H1 (cell line): Measurements from ENCODE around the gene FOLR1. TPM values are rescaled to one million over a fixed set of nuclear protein-coding genes. Genes with fewer than 3 reads are reported as not detected.
A peak's percentile ranks its signal among the peaks of the same experiment; 100 is the strongest.

Experiments used
- CTCF ChIA-PET: fragments of 300-600 bp; sonication (Branson Sonifier 250); formaldehyde crosslinking; loops from one replicate; lab custom pipeline; 2021; ENCODE audit not compliant: partially characterized antibody; lab: Charles Lee
- POLR2A ChIA-PET: fragments of 300-600 bp; sonication (Branson Sonifier 250); formaldehyde crosslinking; loops from one replicate; lab custom pipeline; 2021; ENCODE audit warnings: inconsistent platforms; ENCODE audit not compliant: partially characterized antibody; lab: Charles Lee
- DNase-seq, 2 experiments: peaks; one replicate each; pipeline versions ENCODE4 v3.0.0 to v3.0.0-alpha.2; 2010 to 2022; ENCODE audit warnings: low spot score in 2 of 2, low read depth in 1 of 2, mixed read lengths in 1 of 2
- FAIRE-seq: peaks from 2 replicates; lab custom pipeline; 2011; peaks lifted over from hg19 to GRCh38; lab: Jason Lieb, UNC
- H2AFZ ChIP-seq: 2 replicates; pipeline ENCODE4 v1.8.1; 2012; ENCODE audit warnings: low read length, inconsistent platforms
- H2AK5ac ChIP-seq: 2 replicates; pipeline ENCODE4 v1.6.1; 2013; ENCODE audit warnings: low read depth, low read length
- H2BK120ac ChIP-seq: replicated peaks from 2 replicates; pipeline ENCODE3; 2013; ENCODE audit warnings: low read depth, low read length, inconsistent platforms
- H2BK12ac ChIP-seq: 2 replicates; pipeline ENCODE4 v1.6.1; 2013; ENCODE audit warnings: low read depth, low read length
- H2BK15ac ChIP-seq: 2 replicates; pipeline ENCODE4 v1.6.1; 2013; ENCODE audit warnings: low read length
- H2BK20ac ChIP-seq: 2 replicates; pipeline ENCODE4 v1.6.1; 2013; ENCODE audit warnings: low read length
- H2BK5ac ChIP-seq: 2 replicates; pipeline ENCODE4 v1.6.1; 2013; ENCODE audit warnings: low read depth, low read length
- H3K14ac ChIP-seq: 2 replicates; pipeline ENCODE4 v1.6.1; 2013; ENCODE audit warnings: inconsistent platforms; ENCODE audit not compliant: insufficient read length
- H3K18ac ChIP-seq: 2 replicates; pipeline ENCODE4 v1.6.1; 2013; ENCODE audit warnings: low read length; ENCODE audit errors: extremely low read depth
- H3K23ac ChIP-seq: 2 replicates; pipeline ENCODE4 v1.6.1; 2013; ENCODE audit warnings: inconsistent platforms; ENCODE audit not compliant: insufficient read length
- H3K23me2 ChIP-seq: 2 replicates; pipeline ENCODE4 v1.6.1; 2013; ENCODE audit warnings: low read depth, low read length
- H3K27ac ChIP-seq: 2 replicates; pipeline ENCODE4 v1.6.1; 2011; ENCODE audit warnings: low read depth, low read length, inconsistent platforms
- H3K27me3 ChIP-seq, 4 experiments: replicated peaks in 1 of 4; 1 replicate in 1 of 4; 2 replicates in 3 of 4; pipeline versions ENCODE4 v1.6.1 to v1.8.1; 2011 to 2013; ENCODE audit warnings: low read length in 3 of 4, mild to moderate bottlenecking in 3 of 4, inconsistent platforms in 2 of 4, mixed read lengths in 2 of 4, moderate library complexity in 1 of 4; ENCODE audit not compliant: control insufficient read depth in 3 of 4, insufficient read depth in 3 of 4; ENCODE audit errors: extremely low read depth in 1 of 4
- H3K36me3 ChIP-seq, 4 experiments: 2 replicates each; pipeline versions ENCODE4 v1.6.1 to v1.8.1; 2011 to 2013; ENCODE audit warnings: mild to moderate bottlenecking in 4 of 4, low read length in 3 of 4, moderate library complexity in 2 of 4, control low read depth in 1 of 4, inconsistent platforms in 1 of 4; ENCODE audit not compliant: insufficient read depth in 4 of 4, control insufficient read depth in 2 of 4
- H3K4ac ChIP-seq: replicated peaks from 2 replicates; pipeline ENCODE3; 2013; ENCODE audit warnings: low read length, low read depth, mixed read lengths, inconsistent platforms; ENCODE audit not compliant: insufficient read length
- H3K4me1 ChIP-seq, 4 experiments: replicated peaks in 1 of 4; 1 replicate in 1 of 4; 2 replicates in 3 of 4; pipeline versions ENCODE4 v1.6.1 to v1.8.1; 2011 to 2013; ENCODE audit warnings: low read length in 3 of 4, inconsistent platforms in 2 of 4, mixed read lengths in 1 of 4; ENCODE audit not compliant: insufficient read depth in 4 of 4, control insufficient read depth in 3 of 4
- H3K4me2 ChIP-seq, 2 experiments: 2 replicates each; pipeline versions ENCODE4 v1.6.1 to v1.8.1; 2011 to 2013; ENCODE audit warnings: low read depth in 2 of 2, low read length in 2 of 2, control low read depth in 1 of 2, inconsistent platforms in 1 of 2, mild to moderate bottlenecking in 1 of 2; ENCODE audit not compliant: insufficient read depth in 1 of 2
- H3K4me3 ChIP-seq, 4 experiments: fragments of 200-600, 300-600 bp in 1 of 4; sonication (generic), shearing (Covaris generic), sonication (Bioruptor Twin) in 1 of 4; 2 replicates each; pipeline versions ENCODE4 v1.5.1 to v1.8.1; 2011 to 2016; ENCODE audit warnings: low read length in 4 of 4, low read depth in 3 of 4, control low read depth in 2 of 4, inconsistent platforms in 2 of 4, mild to moderate bottlenecking in 2 of 4, mixed read lengths in 1 of 4, moderate library complexity in 1 of 4; ENCODE audit not compliant: insufficient read depth in 2 of 4; ENCODE audit errors: extremely low read depth in 1 of 4
- H3K56ac ChIP-seq: replicated peaks from 2 replicates; pipeline ENCODE3; 2013; ENCODE audit warnings: low read depth, mild to moderate bottlenecking, mixed read lengths, low read length, inconsistent platforms; ENCODE audit not compliant: insufficient read length
- H3K79me1 ChIP-seq: 2 replicates; pipeline ENCODE4 v1.6.1; 2013; ENCODE audit warnings: low read depth, low read length, control low read depth
- H3K79me2 ChIP-seq, 2 experiments: 2 replicates each; pipeline versions ENCODE4 v1.6.1 to v1.8.1; 2012 to 2013; ENCODE audit warnings: low read length in 2 of 2, mild to moderate bottlenecking in 2 of 2, inconsistent platforms in 1 of 2; ENCODE audit not compliant: insufficient read depth in 2 of 2, control insufficient read depth in 1 of 2
- H3K9ac ChIP-seq, 4 experiments: replicated peaks in 1 of 4; 1 replicate in 1 of 4; 2 replicates in 3 of 4; pipeline versions ENCODE4 v1.6.1 to v1.8.1; 2011 to 2013; ENCODE audit warnings: low read depth in 3 of 4, low read length in 3 of 4, control low read depth in 2 of 4, mild to moderate bottlenecking in 2 of 4, moderate library complexity in 2 of 4, inconsistent platforms in 1 of 4; ENCODE audit errors: extremely low read depth in 1 of 4
- H3K9me3 ChIP-seq, 2 experiments: 2 replicates each; pipeline versions ENCODE4 v1.6.1 to v1.8.1; 2012 to 2013; ENCODE audit warnings: mild to moderate bottlenecking in 2 of 2, moderate library complexity in 2 of 2, control low read depth in 1 of 2, inconsistent platforms in 1 of 2, low read depth in 1 of 2, low read length in 1 of 2, mixed read lengths in 1 of 2; ENCODE audit not compliant: insufficient read depth in 2 of 2
- H4K20me1 ChIP-seq, 2 experiments: replicated peaks in 1 of 2; 2 replicates each; pipeline versions ENCODE3 to v1.8.1; 2011 to 2013; ENCODE audit warnings: inconsistent platforms in 2 of 2, low read length in 2 of 2, mild to moderate bottlenecking in 1 of 2; ENCODE audit not compliant: insufficient read depth in 2 of 2, control insufficient read depth in 1 of 2
- H4K5ac ChIP-seq: 2 replicates; pipeline ENCODE4 v1.6.1; 2013; ENCODE audit warnings: low read length, low read depth, mixed read lengths, inconsistent platforms; ENCODE audit not compliant: insufficient read length
- H4K8ac ChIP-seq: 2 replicates; pipeline ENCODE4 v1.8.0; 2013; ENCODE audit warnings: mild to moderate bottlenecking, moderate library complexity, low read length, inconsistent platforms; ENCODE audit not compliant: insufficient read depth; ENCODE audit errors: extremely low read depth
- H4K91ac ChIP-seq: replicated peaks from 2 replicates; pipeline ENCODE3; 2013; ENCODE audit warnings: low read length, mixed read lengths, inconsistent platforms; ENCODE audit not compliant: insufficient read length
- JUN ChIP-seq: IDR thresholded peaks from 2 replicates; pipeline ENCODE4 v1.6.1; 2011; ENCODE audit warnings: low read depth, mild to moderate bottlenecking, improper control_type of control experiment, low read length
- POLR2AphosphoS5 ChIP-seq: IDR thresholded peaks from 2 replicates; pipeline ENCODE4 v1.6.1; 2011; ENCODE audit warnings: low read depth, low read length
- WGBS, 2 experiments: shearing (Covaris generic) in 1 of 2; methylation state at CpG; one replicate each; pipeline versions ENCODE4 v1.1.6 to v1.1.7; 2013 to 2015; ENCODE audit warnings: low lambda C conversion rate in 2 of 2, mixed read lengths in 2 of 2, inconsistent platforms in 1 of 2, low coverage in 1 of 2, missing lambda C conversion rate in 1 of 2; ENCODE audit not compliant: insufficient replicate concordance in 2 of 2, insufficient coverage in 1 of 2, insufficient read length in 1 of 2; ENCODE audit errors: extremely low coverage in 1 of 2, missing lambda C conversion rate in 1 of 2; 5-methylcytosine and 5-hydroxymethylcytosine counted together
- polyA plus RNA-seq, 7 experiments: library from polyadenylated mRNA; depleted of rRNA in 3 of 7; stranded (reverse) in 5 of 7; unstranded in 2 of 7; fragments of >200 nt in 5 of 7; fragments of 200-250 nt in 2 of 7; gene quantifications; 1 replicate in 5 of 7; 2 replicates in 1 of 7; 4 replicates in 1 of 7; pipeline versions ENCODE4 v1.2.1 to v1.2.3, GENCODE V29; 2011 to 2013; ENCODE audit warnings: missing spikeins in 2 of 7, mixed read lengths in 2 of 7
- total RNA-seq: library from RNA; stranded (reverse); fragmentation: NEBNext Ultra II Directional; extraction: Animal tissue kit (Norgen Biotek cat#: 25700); gene quantifications from 2 replicates; pipeline ENCODE4 v1.2.1, GENCODE V29; 2021

FOLR1 gene
- total and polyA plus RNA-seq, 2 of the 8 experiments (the other 6 are each of a cell fraction or from before 2014, with no cell fraction given): 1.3 TPM; not detected in 1

- no peak for FAIRE-seq
- CTCF ChIA-PET: interaction anchor here (1.2 to 2.4 kb wide), 2 partner anchors 56 to 191 kb away, joined by 7 to 20 read pairs; no protein-coding TSS in a partner anchor
These were observed 47.4 kb downstream of the FOLR1 start for GRCh38 chr11:72239313-72239848.

More at GRCh38 chr11:72239313-72239848, 47.4 kb downstream of the FOLR1 start:
- peaks cover 3 to 29% (median 23%) of the 10 kb centered on the region in 4 experiments for H3K4me1 ChIP-seq
- DNase-seq: peak in 1 of 2 experiments; percentile 64
- H3K4ac ChIP-seq: no peak overlapping the region
- no peak overlapping the region for H3K27ac ChIP-seq
- peak overlapping the region; percentile 71 for H3K18ac ChIP-seq
- POLR2A ChIA-PET: interaction anchor here (0.6 to 7.7 kb wide), 4 partner anchors 14 to 232 kb away, joined by 3 to 160 read pairs (median 3); partner anchors contain the start of gene INPPL1
- no peak overlapping the region for H3K23ac ChIP-seq
- TF ChIP-seq JUN: no peak
- TF ChIP-seq POLR2AphosphoS5: peak; percentile 24; the same call in 1 of the 2 replicates
- TF ChIP-seq, all 59 proteins: peak for 1
- Histone ChIP-seq H2AK5ac (no peak overlapping the region), H2BK20ac (no peak overlapping the region), H3K56ac (no peak overlapping the region), H3K23me2 (peaks cover 13% of the 10 kb centered on the region; the same call in 1 of the 2 replicates), H3K79me2 (no peaks in the 10 kb centered on the region), H3K4me3 (peak overlapping the region; percentile 27 to 60 (median 38); a peak in 6 of 8 replicates), H2BK120ac (no peak overlapping the region), H3K79me1 (no peaks in the 10 kb centered on the region), H4K8ac (no peak overlapping the region), H2BK12ac (no peak overlapping the region), H2BK15ac (no peak overlapping the region), H4K20me1 (peaks cover 8 to 11% of the 10 kb centered on the region in 2 experiments), H3K9ac (0 out of 7 replicates have a peak overlapping the region, but pooled peaks of 1 of the 4 experiments have one; percentile 6), H3K36me3 (peaks cover 6 to 24% (median 15%) of the 10 kb centered on the region in 4 experiments; a peak in 6 of 8 replicates), H2AFZ (no peak overlapping the region), H3K9me3 (no peaks in the 10 kb centered on the region; a peak in 1 of 4 replicates), H3K14ac (no peak overlapping the region), H4K5ac (no peak overlapping the region), H3K27me3 (peaks cover 45 to 59% (median 55%) of the 10 kb centered on the region in 4 experiments), H3K4me2 (peak overlapping the region; percentile 87 to 90), H4K91ac (no peak overlapping the region), H2BK5ac (no peak overlapping the region)
- 12% methylated on average over 13 of the region's 25 CpGs; no CpG with 5 or more reads in 1 of the 2 experiments for WGBS, 2 experiments
